GM12892 (cell line): Measurements from ENCODE around the gene KRTAP5-11.

Source experiments
- POLR2A ChIP-seq: IDR thresholded peaks from 2 replicates; pipeline ENCODE4 v1.6.1; 2011; ENCODE audit warnings: low read depth, low read length, control low read depth
- POLR2AphosphoS5 ChIP-seq: IDR thresholded peaks from 2 replicates; pipeline ENCODE4 v1.6.1; 2011; ENCODE audit warnings: low read depth, low read length, control low read depth
- TAF1 ChIP-seq: IDR thresholded peaks from 2 replicates; pipeline ENCODE4 v1.6.1; 2011; ENCODE audit warnings: low read depth, mild to moderate bottlenecking, control low read depth, low read length, borderline replicate concordance

DNA sequence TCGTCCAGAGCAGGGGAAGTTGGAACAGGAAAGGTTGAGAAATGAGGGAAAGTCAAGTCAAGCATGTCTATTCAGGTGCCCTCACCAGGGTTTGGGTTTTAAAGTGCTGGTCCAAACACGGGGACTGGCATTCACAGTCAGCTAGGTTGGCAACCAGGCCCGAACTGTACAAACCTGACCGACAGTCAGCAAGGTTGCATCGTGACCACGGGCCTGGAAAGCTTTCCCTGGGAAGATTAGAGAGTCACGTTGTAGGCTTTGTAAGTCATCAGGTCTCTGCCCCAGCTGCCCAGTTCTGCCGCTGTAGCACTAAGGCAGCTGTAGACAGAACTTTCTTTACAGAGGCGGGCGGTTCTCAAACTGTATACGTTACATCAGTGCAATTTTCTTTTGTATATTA is 9.9 kb downstream of the KRTAP5-11 start:
- TF ChIP-seq POLR2A (no peak), POLR2AphosphoS5 (no peak), TAF1 (no peak)
